Smooth muscle cell (in vitro differentiated cells): ENCODE results near the gene NXPH4. TPM values are rescaled to one million over a fixed set of nuclear protein-coding genes. Genes with fewer than 3 reads are reported as not detected.

Experiments
- DNase-seq: peaks from one replicate; lab custom pipeline; 2025; ENCODE audit not compliant: unreplicated experiment; lab: John Stamatoyannopoulos, UW
- H2AFZ ChIP-seq: fragments of 200-600 bp; sonication (generic); 2 replicates; pipeline ENCODE4 v1.6.0; 2016; ENCODE audit warnings: antibody characterized with exemption, low read depth, mild to moderate bottlenecking
- H3F3A ChIP-seq: fragments of 200-600 bp; sonication (generic); 2 replicates; pipeline ENCODE4 v1.6.0; 2017; ENCODE audit warnings: antibody characterized with exemption, low read depth
- H3K27ac ChIP-seq: fragments of 200-600 bp; sonication (generic); 2 replicates; pipeline ENCODE4 v1.5.1; 2016; ENCODE audit warnings: low read depth, mild to moderate bottlenecking
- H3K27me3 ChIP-seq: fragments of 200-600 bp; sonication (generic); 2 replicates; pipeline ENCODE4 v1.6.1; 2016; ENCODE audit warnings: low read depth, mild to moderate bottlenecking
- H3K36me3 ChIP-seq: fragments of 200-600 bp; sonication (generic); 2 replicates; pipeline ENCODE4 v1.5.1; 2016; ENCODE audit warnings: low read depth
- H3K4me1 ChIP-seq: fragments of 200-600 bp; sonication (generic); 2 replicates; pipeline ENCODE4 v1.5.1; 2016; ENCODE audit warnings: low read depth
- H3K4me2 ChIP-seq: fragments of 200-600 bp; sonication (generic); 2 replicates; pipeline ENCODE4 v1.6.0; 2016; ENCODE audit warnings: mild to moderate bottlenecking
- H3K4me3 ChIP-seq: fragments of 200-600 bp; sonication (generic); 2 replicates; pipeline ENCODE4 v1.5.1; 2016; ENCODE audit warnings: mild to moderate bottlenecking
- H3K79me2 ChIP-seq: fragments of 200-600 bp; sonication (generic); 2 replicates; pipeline ENCODE4 v1.6.0; 2016; ENCODE audit warnings: low read depth, mild to moderate bottlenecking
- H3K9ac ChIP-seq: fragments of 200-600 bp; sonication (generic); 2 replicates; pipeline ENCODE4 v1.6.0; 2016; ENCODE audit warnings: low read depth
- H3K9me3 ChIP-seq: fragments of 200-600 bp; sonication (generic); replicated peaks from 2 replicates; pipeline ENCODE4 v1.5.1; 2016; ENCODE audit warnings: low read depth
- H4K20me1 ChIP-seq: fragments of 200-600 bp; sonication (generic); 2 replicates; pipeline ENCODE4 v1.6.0; 2016; ENCODE audit warnings: low read depth
- WGBS: methylation state at CpG from one replicate; pipeline ENCODE4 v1.1.7; 2016; ENCODE audit warnings: low lambda C conversion rate; 5-methylcytosine and 5-hydroxymethylcytosine counted together
- polyA plus RNA-seq: library from polyadenylated mRNA; unstranded; fragments of >200 nt; fragmentation: Nextera tagmentation; extraction: Ambion mirVana; gene quantifications from 2 replicates; pipeline ENCODE4 v1.2.1, GENCODE V29; 2016
- total RNA-seq: library from RNA; depleted of rRNA; stranded (reverse); fragments of >200 nt; gene quantifications from 2 replicates; pipeline ENCODE4 v1.2.3, GENCODE V29; 2014
- TF ChIP-seq, protein P1 (sequence below): fragments of 200-600 bp; sonication (generic); IDR thresholded peaks from 2 replicates; pipeline ENCODE4 v1.5.1; 2017; ENCODE audit warnings: borderline replicate concordance, mild to moderate bottlenecking, antibody characterized with exemption; ENCODE audit not compliant: insufficient read depth, poor library complexity, severe bottlenecking

The NXPH4 gene
- total and polyA plus RNA-seq, 2 experiments from 2014 or later, result 3.9 to 10.7 TPM

DNA sequence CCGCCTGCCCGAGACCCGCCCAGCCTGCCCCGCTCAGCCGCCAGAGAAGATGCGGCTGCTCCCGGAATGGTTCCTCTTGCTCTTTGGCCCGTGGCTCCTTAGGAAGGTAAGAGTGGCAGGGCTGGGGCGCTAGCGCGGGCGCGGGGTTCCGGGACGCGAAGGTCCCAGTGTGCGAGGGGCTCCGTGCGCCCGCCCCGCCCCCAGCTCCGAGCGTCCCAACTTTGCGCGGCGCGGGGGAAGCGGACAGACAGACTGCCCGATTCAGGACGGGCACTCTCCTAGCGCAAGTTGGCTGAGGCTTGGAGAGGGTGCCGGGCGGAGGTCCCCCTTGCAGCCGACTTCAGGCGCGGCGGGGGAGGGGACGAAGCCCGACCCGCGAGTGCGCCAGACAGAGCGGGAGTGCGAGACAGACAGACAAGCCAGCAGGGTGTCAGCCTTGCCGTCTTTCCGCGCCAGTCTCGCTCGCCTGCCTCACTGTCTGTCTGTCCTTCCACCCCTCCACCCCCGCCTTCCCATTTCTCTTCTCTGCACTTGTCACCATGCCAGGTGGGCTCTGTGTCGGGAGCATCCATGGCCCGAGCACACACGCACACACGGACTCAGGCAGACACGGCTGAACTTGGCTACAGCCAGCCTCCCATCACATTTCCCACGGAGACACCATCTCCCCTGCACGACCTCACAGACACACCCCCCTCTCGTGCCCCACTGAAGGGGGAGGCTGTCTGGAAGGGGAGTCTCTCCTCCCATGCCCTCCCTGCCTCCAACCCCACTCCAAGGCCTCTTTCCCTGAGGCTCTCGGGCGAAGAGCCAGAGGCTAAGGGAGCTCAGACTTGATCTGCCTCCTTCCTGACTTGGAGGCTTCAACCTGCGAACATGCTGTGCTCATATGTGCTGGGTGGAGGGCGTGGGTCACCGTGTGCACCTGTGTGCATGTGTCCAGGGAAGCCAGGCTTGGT, 606 bp downstream of the NXPH4 start:
- Histone ChIP-seq H3K79me2 (no peaks in the 10 kb centered on the region), H3K4me2 (peak overlapping the region; percentile 97), H3K36me3 (no peaks in the 10 kb centered on the region), H3K4me3 (peak overlapping the region; percentile 62), H3K27me3 (peaks cover 74% of the 10 kb centered on the region), H2AFZ (no peak overlapping the region), H4K20me1 (peaks cover 36% of the 10 kb centered on the region), H3K9me3 (no peaks in the 10 kb centered on the region), H3K9ac (no peak overlapping the region), H3K27ac (no peak overlapping the region), H3K4me1 (peaks cover 33% of the 10 kb centered on the region), H3F3A (peaks cover 22% of the 10 kb centered on the region)
- DNase-seq, result no peak
- 4% methylated on average over 55 of the region's 63 CpGs for WGBS
- TF ChIP-seq, protein P1, sequence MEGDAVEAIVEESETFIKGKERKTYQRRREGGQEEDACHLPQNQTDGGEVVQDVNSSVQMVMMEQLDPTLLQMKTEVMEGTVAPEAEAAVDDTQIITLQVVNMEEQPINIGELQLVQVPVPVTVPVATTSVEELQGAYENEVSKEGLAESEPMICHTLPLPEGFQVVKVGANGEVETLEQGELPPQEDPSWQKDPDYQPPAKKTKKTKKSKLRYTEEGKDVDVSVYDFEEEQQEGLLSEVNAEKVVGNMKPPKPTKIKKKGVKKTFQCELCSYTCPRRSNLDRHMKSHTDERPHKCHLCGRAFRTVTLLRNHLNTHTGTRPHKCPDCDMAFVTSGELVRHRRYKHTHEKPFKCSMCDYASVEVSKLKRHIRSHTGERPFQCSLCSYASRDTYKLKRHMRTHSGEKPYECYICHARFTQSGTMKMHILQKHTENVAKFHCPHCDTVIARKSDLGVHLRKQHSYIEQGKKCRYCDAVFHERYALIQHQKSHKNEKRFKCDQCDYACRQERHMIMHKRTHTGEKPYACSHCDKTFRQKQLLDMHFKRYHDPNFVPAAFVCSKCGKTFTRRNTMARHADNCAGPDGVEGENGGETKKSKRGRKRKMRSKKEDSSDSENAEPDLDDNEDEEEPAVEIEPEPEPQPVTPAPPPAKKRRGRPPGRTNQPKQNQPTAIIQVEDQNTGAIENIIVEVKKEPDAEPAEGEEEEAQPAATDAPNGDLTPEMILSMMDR, result no peak

DNA sequence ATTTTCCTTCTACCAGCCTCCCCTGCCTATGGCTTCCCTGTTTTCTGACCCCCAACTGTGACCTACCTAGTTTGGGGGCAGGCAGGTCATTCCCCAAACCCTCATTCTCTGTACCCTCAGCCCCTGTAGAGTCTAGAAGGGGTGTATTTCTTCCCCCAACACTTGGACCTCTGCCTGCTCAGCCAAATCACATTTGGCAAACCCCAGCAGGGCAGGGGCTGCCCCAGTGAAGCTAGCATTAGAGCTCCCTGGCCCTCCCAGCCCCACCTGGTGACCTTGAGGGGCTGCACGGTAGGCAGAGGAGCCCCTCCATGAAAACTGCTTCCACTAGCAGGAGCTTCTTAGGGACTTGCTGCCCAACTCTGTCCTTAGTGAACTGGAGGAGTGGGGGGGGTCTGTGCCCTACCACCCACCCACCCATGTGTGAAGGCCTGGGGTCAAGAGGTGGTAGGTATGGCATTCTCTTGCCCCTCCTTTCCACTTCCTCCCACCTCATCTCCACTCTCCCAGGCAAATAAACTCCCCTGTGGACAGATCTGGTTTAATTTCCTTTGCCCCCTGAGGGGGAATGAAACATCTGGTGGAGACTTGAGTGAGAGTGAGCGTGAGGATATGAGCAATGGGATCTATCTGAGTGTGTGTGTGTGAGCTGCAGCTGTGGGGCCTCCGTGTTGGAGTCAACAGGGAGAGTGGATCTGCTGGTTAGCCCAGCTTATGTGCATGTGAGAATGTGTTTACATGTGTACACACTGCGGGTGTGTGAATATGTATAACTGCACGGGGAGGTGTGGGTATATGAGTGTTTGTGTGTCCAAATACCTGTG, 1.6 kb downstream of the NXPH4 start:
- Histone ChIP-seq H3K79me2 (no peaks in the 10 kb centered on the region), H3K9me3 (no peaks in the 10 kb centered on the region), H4K20me1 (peaks cover 27% of the 10 kb centered on the region), H3K4me2 (no peak overlapping the region), H3K36me3 (no peaks in the 10 kb centered on the region), H3K4me1 (peaks cover 33% of the 10 kb centered on the region), H3K4me3 (no peak overlapping the region), H2AFZ (no peak overlapping the region), H3K27ac (no peak overlapping the region), H3K9ac (no peak overlapping the region), H3F3A (peaks cover 14% of the 10 kb centered on the region), H3K27me3 (peaks cover 84% of the 10 kb centered on the region)
- DNase-seq, result no peak
- TF ChIP-seq, protein P1, result no peak
- WGBS, result 53% methylated on average over 5 of the region's 5 CpGs

DNA sequence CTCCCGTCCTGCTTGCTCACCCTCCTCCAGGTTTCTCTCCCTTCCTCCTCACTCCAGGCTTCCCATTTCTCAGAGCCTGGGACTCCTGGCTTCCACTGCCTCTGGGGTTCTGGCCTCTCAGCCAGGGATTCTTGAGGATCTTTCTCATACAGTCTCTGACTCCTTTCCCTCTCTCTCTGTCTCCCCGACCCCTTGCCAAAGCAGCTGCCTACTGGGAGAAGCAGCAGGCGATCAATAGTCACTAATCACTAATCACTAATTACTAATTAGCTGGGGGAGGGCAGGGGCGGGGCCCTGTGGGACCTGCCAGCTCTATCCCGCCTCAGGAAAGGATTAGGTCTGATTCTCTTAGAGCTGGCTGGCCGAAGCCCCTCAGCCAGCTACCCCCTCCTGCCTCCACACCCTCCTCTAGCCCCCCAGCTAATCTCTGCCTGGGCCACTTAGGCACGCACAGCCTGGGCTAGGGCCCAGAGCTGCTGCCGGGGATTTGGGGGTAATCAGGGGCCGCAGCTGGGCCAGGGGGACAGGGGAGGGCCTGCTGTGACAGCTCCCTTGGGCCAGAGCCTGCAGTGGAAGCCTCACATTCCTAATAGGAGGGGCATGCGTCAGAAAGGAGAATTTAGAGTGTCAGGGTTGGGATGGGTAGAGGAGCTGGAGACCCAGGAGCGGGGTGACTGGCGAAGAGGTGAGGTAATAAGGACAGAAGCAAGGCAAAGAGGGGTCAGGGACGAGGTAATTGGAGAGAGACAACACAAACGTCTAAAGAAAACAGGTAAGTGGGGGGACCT, 2.8 kb downstream of the NXPH4 start:
- no peaks in the 10 kb centered on the region for H3K79me2 ChIP-seq
- peaks cover 16% of the 10 kb centered on the region for H4K20me1 ChIP-seq
- H3K4me1 ChIP-seq, result peaks cover 33% of the 10 kb centered on the region
- TF ChIP-seq, protein P1, result no peak
- 42% methylated on average over 13 of the region's 14 CpGs for WGBS
- no peak overlapping the region for H3K4me3 ChIP-seq
- no peak overlapping the region for H3K9ac ChIP-seq
- H3F3A ChIP-seq, result peaks cover 8% of the 10 kb centered on the region
- H3K27ac ChIP-seq, result no peak overlapping the region
- no peak for DNase-seq
- H3K9me3 ChIP-seq, result no peaks in the 10 kb centered on the region
- H3K27me3 ChIP-seq, result peaks cover 85% of the 10 kb centered on the region
- H3K36me3 ChIP-seq, result no peaks in the 10 kb centered on the region
- no peak overlapping the region for H2AFZ ChIP-seq
- H3K4me2 ChIP-seq, result no peak overlapping the region
